ENCODE results near the gene GDF7. TPM values are rescaled to one million over a fixed set of nuclear protein-coding genes. Genes with fewer than 3 reads are reported as not detected.

The GDF7 gene
- total RNA-seq, 1 experiment from 2014 or later: 0.04 TPM

GRCh38 chr2:20646446-20646845 is 20.5 kb upstream of the GDF7 start:
- no peak overlapping the region for H3K4me2 ChIP-seq (ENCODE audit: insufficient read depth, insufficient read length, low read length)
- DNase-seq: no peak
- H3K9me3 ChIP-seq (ENCODE audit: control insufficient read depth, low read depth, low read length): no peaks in the 10 kb centered on the region
- no peak overlapping the region for H3K4ac ChIP-seq (ENCODE audit: low read depth, low read length)
- H3K4me1 Mint-ChIP-seq: peaks cover 19 to 23% of the 10 kb centered on the region in 2 experiments
- no peak overlapping the region for H4K91ac ChIP-seq (ENCODE audit: insufficient read length, low read depth, low read length)
- no peaks in the 10 kb centered on the region for H3K79me1 ChIP-seq (ENCODE audit: insufficient read depth, low read depth, low read length, poor library complexity, severe bottlenecking)
- no peak overlapping the region for H2BK20ac ChIP-seq (ENCODE audit: low read depth, low read length, poor library complexity, severe bottlenecking)
- H3K18ac ChIP-seq (ENCODE audit: insufficient read length, low read depth, low read length): no peak overlapping the region
- H2AFZ ChIP-seq (ENCODE audit: low read length): no peak overlapping the region
- no peak overlapping the region for H3K27ac ChIP-seq (ENCODE audit: insufficient read length, low read depth, low read length)
- no peak overlapping the region for H4K5ac ChIP-seq (ENCODE audit: insufficient read length, low read depth, low read length)
- H3K23ac ChIP-seq (ENCODE audit: insufficient read length, low read depth, low read length): no peak overlapping the region
- no peaks in the 10 kb centered on the region for H3K79me2 ChIP-seq (ENCODE audit: insufficient read depth, low read length)
- no peak overlapping the region for H3K4me3 Mint-ChIP-seq
- H2BK15ac ChIP-seq (ENCODE audit: low read depth, low read length): no peak overlapping the region
- no CpG with 5 or more reads among the region's 20 CpGs for WGBS (ENCODE audit: extremely low coverage, insufficient read length, low lambda C conversion rate)
- H2AK5ac ChIP-seq (ENCODE audit: insufficient read length, low read length): no peak overlapping the region
- no peak overlapping the region for H3K56ac ChIP-seq (ENCODE audit: insufficient read length, low read depth, low read length)
- H2BK5ac ChIP-seq (ENCODE audit: insufficient read length, low read length): no peak overlapping the region
- no peak overlapping the region for H4K8ac ChIP-seq (replicated peaks; ENCODE audit: insufficient read length, low read depth, low read length)
- H3K14ac ChIP-seq (ENCODE audit: insufficient read depth, low read length): no peak overlapping the region
- TF ChIP-seq, protein P1, sequence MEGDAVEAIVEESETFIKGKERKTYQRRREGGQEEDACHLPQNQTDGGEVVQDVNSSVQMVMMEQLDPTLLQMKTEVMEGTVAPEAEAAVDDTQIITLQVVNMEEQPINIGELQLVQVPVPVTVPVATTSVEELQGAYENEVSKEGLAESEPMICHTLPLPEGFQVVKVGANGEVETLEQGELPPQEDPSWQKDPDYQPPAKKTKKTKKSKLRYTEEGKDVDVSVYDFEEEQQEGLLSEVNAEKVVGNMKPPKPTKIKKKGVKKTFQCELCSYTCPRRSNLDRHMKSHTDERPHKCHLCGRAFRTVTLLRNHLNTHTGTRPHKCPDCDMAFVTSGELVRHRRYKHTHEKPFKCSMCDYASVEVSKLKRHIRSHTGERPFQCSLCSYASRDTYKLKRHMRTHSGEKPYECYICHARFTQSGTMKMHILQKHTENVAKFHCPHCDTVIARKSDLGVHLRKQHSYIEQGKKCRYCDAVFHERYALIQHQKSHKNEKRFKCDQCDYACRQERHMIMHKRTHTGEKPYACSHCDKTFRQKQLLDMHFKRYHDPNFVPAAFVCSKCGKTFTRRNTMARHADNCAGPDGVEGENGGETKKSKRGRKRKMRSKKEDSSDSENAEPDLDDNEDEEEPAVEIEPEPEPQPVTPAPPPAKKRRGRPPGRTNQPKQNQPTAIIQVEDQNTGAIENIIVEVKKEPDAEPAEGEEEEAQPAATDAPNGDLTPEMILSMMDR (conservative IDR thresholded peaks at IDR 0.05): no peak
- no peak overlapping the region for H3T11ph ChIP-seq (ENCODE audit: low read length)
- H3K36me3 Mint-ChIP-seq (ENCODE audit: insufficient read depth in 1 of 3, low read depth in 3 of 3): peaks cover 0 to 6% (median 2%) of the 10 kb centered on the region in 3 experiments; a peak in 3 of 7 replicates
- H3K23me2 ChIP-seq (ENCODE audit: insufficient read length, low read depth, low read length, poor library complexity, severe bottlenecking): peaks cover 4% of the 10 kb centered on the region
- no peaks in the 10 kb centered on the region for H3K27me3 ChIP-seq (ENCODE audit: insufficient read depth, low read length)
- no peak overlapping the region for H2BK12ac ChIP-seq (ENCODE audit: insufficient read length, low read depth, low read length)
- H3K9me3 Mint-ChIP-seq: no peaks in the 10 kb centered on the region; a peak in 1 of 5 replicates
- H2BK120ac ChIP-seq (ENCODE audit: low read depth, low read length, poor library complexity, severe bottlenecking): no peak overlapping the region
- H3K27ac Mint-ChIP-seq: no peak overlapping the region
- H3K9ac ChIP-seq (ENCODE audit: extremely low read depth, insufficient read length, low read length): no peak overlapping the region
- no peaks in the 10 kb centered on the region for H4K20me1 ChIP-seq (ENCODE audit: control insufficient read depth, insufficient read depth, insufficient read length)
- no peaks in the 10 kb centered on the region; the same call in 1 of the 2 replicates for H3K4me1 ChIP-seq (ENCODE audit: insufficient read depth, low read length)
- H3K27me3 Mint-ChIP-seq (ENCODE audit: low read depth): peaks cover 17% of the 10 kb centered on the region

All from H9 (cell line).